Neuronal stem cell (in vitro differentiated cells): Measurements from ENCODE around the gene PDIA5.

Experiments used
- DNase-seq: peaks from one replicate; pipeline ENCODE4 v3.0.0-alpha.2; 2013; ENCODE audit warnings: low spot score
- H2AFZ ChIP-seq: one replicate; pipeline ENCODE4 v1.6.1; 2013; ENCODE audit warnings: mild to moderate bottlenecking, low read length, inconsistent platforms
- H2AK5ac ChIP-seq: 2 replicates; pipeline ENCODE4 v1.6.1; 2013; ENCODE audit warnings: low read depth, mild to moderate bottlenecking, inconsistent platforms, low read length, moderate library complexity, mixed read lengths
- H2BK120ac ChIP-seq: 2 replicates; pipeline ENCODE4 v1.6.1; 2013; ENCODE audit warnings: low read depth, mild to moderate bottlenecking, inconsistent platforms, low read length, moderate library complexity, mixed read lengths
- H2BK12ac ChIP-seq: one replicate; pipeline ENCODE4 v1.6.1; 2013; ENCODE audit warnings: low read length, inconsistent platforms
- H2BK15ac ChIP-seq: 2 replicates; pipeline ENCODE4 v1.6.1; 2013; ENCODE audit warnings: mild to moderate bottlenecking, low read length, inconsistent platforms, mixed read lengths
- H2BK5ac ChIP-seq: one replicate; pipeline ENCODE4 v1.6.1; 2013; ENCODE audit warnings: inconsistent platforms, mild to moderate bottlenecking, low read length, moderate library complexity
- H3K14ac ChIP-seq: one replicate; pipeline ENCODE4 v1.6.1; 2013; ENCODE audit warnings: low read length, inconsistent platforms
- H3K18ac ChIP-seq: 2 replicates; pipeline ENCODE4 v1.6.1; 2013; ENCODE audit warnings: low read length, inconsistent platforms
- H3K23ac ChIP-seq: 2 replicates; pipeline ENCODE4 v1.6.1; 2013; ENCODE audit warnings: low read depth, mild to moderate bottlenecking, mixed read lengths, low read length, inconsistent platforms; ENCODE audit not compliant: poor library complexity
- H3K27ac ChIP-seq: replicated peaks from 3 replicates; pipeline ENCODE4 v1.5.1; 2013; ENCODE audit warnings: low read length, inconsistent platforms
- H3K27me3 ChIP-seq, 3 experiments: 2 replicates each; pipeline ENCODE4 v1.6.1; 2013; ENCODE audit warnings: low read length in 3 of 3, mild to moderate bottlenecking in 2 of 3, inconsistent platforms in 1 of 3, low read depth in 1 of 3, mixed read lengths in 1 of 3, moderate library complexity in 1 of 3; ENCODE audit not compliant: control insufficient read depth in 3 of 3, insufficient read depth in 3 of 3
- H3K36me3 ChIP-seq, 2 donors: replicated peaks in 1 of 2; 2 replicates each; pipeline ENCODE4 v1.6.1; 2013; ENCODE audit warnings: low read length in 2 of 2; ENCODE audit not compliant: control insufficient read depth in 2 of 2, insufficient read depth in 2 of 2
- H3K4ac ChIP-seq: 2 replicates; pipeline ENCODE4 v1.6.1; 2013; ENCODE audit warnings: inconsistent platforms, mild to moderate bottlenecking, low read length, moderate library complexity
- H3K4me1 ChIP-seq, 2 donors: 1 replicate in 1 of 2; 2 replicates in 1 of 2; pipeline ENCODE4 v1.6.1; 2013; ENCODE audit warnings: low read length in 2 of 2, low read depth in 1 of 2; ENCODE audit not compliant: control insufficient read depth in 2 of 2, insufficient read depth in 1 of 2
- H3K4me2 ChIP-seq: one replicate; pipeline ENCODE4 v1.6.1; 2013; ENCODE audit warnings: mild to moderate bottlenecking, low read length, inconsistent platforms; ENCODE audit not compliant: insufficient read depth, poor library complexity, severe bottlenecking
- H3K4me3 ChIP-seq, 2 donors: 2 replicates each; pipeline ENCODE4 v1.5.1; 2013; ENCODE audit warnings: low read length in 2 of 2, mild to moderate bottlenecking in 2 of 2, inconsistent platforms in 1 of 2, moderate library complexity in 1 of 2
- H3K79me1 ChIP-seq: one replicate; pipeline ENCODE4 v1.6.1; 2013; ENCODE audit warnings: low read depth, mild to moderate bottlenecking, inconsistent platforms, low read length, moderate library complexity
- H3K9ac ChIP-seq: one replicate; pipeline ENCODE4 v1.6.1; 2013; ENCODE audit warnings: mild to moderate bottlenecking, low read depth, low read length, inconsistent platforms; ENCODE audit not compliant: poor library complexity
- H3K9me3 ChIP-seq, 2 donors: replicated peaks in 1 of 2; 2 replicates each; pipeline versions ENCODE3 to v1.6.1; 2013; ENCODE audit warnings: low read length in 2 of 2, mild to moderate bottlenecking in 2 of 2, inconsistent platforms in 1 of 2, low read depth in 1 of 2, mixed read lengths in 1 of 2, moderate library complexity in 1 of 2; ENCODE audit not compliant: control insufficient read depth in 2 of 2, insufficient read depth in 1 of 2
- H4K8ac ChIP-seq: one replicate; pipeline ENCODE4 v1.6.1; 2013; ENCODE audit warnings: low read depth, mild to moderate bottlenecking, inconsistent platforms, low read length, moderate library complexity
- H4K91ac ChIP-seq: one replicate; pipeline ENCODE4 v1.6.1; 2013; ENCODE audit warnings: low read length, low read depth, mild to moderate bottlenecking, inconsistent platforms; ENCODE audit not compliant: poor library complexity
- WGBS, 2 donors: extraction: QIAGEN DNeasy Blood & Tissue Kit; methylation state at CpG; one replicate each; pipeline ENCODE4 v1.1.7; 2013; ENCODE audit warnings: missing lambda C conversion rate in 2 of 2, mixed read lengths in 1 of 2; ENCODE audit not compliant: insufficient read length in 2 of 2, insufficient replicate concordance in 1 of 2; ENCODE audit errors: extremely low coverage in 2 of 2; 5-methylcytosine and 5-hydroxymethylcytosine counted together

PDIA5 gene

GRCh38 chr3:123202451-123202850, 135.6 kb downstream of the PDIA5 start:
- H3K27ac ChIP-seq = no peak overlapping the region
- WGBS, 2 donors = no CpG with 5 or more reads among the region's 7 CpGs

More at GRCh38 chr3:123202451-123202850, 135.6 kb downstream of the PDIA5 start:
- Histone ChIP-seq H3K14ac (no peak overlapping the region), H3K4me3 (peak overlapping the region; percentile 85 to 99), H4K91ac (no peak overlapping the region), H3K18ac (no peak overlapping the region), H2BK15ac (no peak overlapping the region), H2BK5ac (peak overlapping the region; percentile 29), H3K9me3 (peaks cover 0 to 4% of the 10 kb centered on the region in 2 donors), H2AK5ac (peak overlapping the region; percentile 39), H3K27me3 (no peaks in the 10 kb centered on the region), H3K36me3 (peaks cover 0 to 5% of the 10 kb centered on the region in 2 donors), H3K4me2 (peak overlapping the region; percentile 95), H3K79me1 (peaks cover 5% of the 10 kb centered on the region), H3K4me1 (peaks cover 5 to 8% of the 10 kb centered on the region in 2 donors), H3K9ac (peak overlapping the region; percentile 97), H2BK120ac (peak overlapping the region; percentile 42), H4K8ac (no peak overlapping the region), H3K4ac (no peak overlapping the region), H3K23ac (peak overlapping the region; percentile 60), H2BK12ac (no peak overlapping the region), H2AFZ (peak overlapping the region; percentile 96)
- no peak for DNase-seq
